GM18498 (cell line): ENCODE results near the gene YPEL1.
"Not testable (repeated sequence)": the region's sequence is repeated elsewhere in the genome, so short reads cannot be mapped to it uniquely, and the experiment has no call there.

ENCODE experiments used
- ATAC-seq: cut with Tn5 transposase; IDR thresholded peaks from one replicate; pipeline ENCODE4 v1.9.1; 2021; ENCODE audit warnings: mild to moderate bottlenecking, moderate library complexity; ENCODE audit not compliant: unreplicated experiment

Gene YPEL1

DNA sequence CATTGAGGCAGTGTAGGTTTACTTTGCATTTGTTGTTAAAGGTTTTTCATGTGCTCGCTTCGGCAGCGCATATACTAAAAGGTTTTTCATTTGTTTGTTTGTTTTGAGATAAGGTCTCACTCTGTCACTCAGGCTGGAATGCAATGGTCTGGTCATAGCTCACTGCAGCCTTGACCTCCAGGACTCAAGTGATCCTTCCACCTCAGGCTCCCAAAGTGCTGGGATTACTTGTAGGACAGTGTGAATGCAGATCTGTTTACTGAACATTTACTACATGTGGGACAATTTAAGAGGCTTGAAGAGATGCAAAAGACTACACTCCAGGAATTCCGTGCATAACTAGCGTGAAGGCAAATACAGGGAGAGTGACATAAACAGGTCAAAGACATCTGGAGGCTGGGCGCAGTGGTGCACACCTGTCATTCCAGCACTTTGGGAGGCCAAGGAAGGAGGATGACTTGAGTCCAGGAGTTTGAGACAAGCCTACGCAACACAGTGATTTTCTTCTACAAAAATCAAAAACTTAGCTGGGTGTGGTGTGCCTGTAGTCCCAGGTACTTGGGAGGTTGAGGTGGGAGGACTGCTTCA is 34.1 kb downstream of the YPEL1 start:
- ATAC-seq, result no peak

DNA sequence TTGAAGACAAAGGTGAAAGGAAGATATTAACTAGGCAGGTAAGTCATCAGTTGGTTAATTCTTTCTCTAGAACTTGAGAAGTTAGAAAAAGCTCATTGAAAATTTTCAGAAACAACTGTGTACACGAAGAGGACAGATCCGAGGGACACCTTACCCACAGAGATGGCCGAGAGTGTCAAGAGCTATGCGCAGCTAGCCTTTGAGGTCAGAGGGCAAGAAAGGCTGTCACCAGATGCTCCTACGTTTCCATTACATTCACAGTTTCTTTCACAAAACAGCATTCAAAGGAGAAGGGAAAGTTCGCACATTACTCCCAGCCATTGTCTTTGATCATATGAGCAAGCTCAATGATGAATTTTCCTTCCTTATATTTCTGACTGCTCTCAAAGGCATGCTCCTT is 34.8 kb downstream of the YPEL1 start:
- no peak for ATAC-seq

- no peak for ATAC-seq
Observed at GRCh38 chr22:21699643-21700042, 36.0 kb downstream of the YPEL1 start.

GRCh38 chr22:21698430-21699329 is 36.9 kb downstream of the YPEL1 start:
- ATAC-seq, result no peak

DNA sequence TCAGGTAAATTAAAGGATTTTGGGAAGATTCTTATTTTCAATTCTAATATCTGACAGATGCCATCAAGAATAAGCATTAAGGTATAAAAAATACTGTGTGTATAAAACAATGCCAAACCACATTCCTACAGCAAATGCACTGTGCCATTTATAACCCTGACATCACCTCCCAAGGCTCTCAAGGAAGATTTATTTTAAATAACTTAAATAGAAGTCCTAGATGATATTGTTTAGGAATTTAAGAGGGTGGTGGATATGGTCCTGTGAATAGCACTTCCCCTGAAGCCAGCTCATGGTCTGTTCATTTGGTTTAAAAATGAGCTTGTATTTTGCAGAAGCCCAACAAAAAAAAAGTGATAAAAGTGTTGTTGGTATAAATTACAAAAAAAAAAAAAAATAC is 37.7 kb downstream of the YPEL1 start:
- no peak for ATAC-seq

DNA sequence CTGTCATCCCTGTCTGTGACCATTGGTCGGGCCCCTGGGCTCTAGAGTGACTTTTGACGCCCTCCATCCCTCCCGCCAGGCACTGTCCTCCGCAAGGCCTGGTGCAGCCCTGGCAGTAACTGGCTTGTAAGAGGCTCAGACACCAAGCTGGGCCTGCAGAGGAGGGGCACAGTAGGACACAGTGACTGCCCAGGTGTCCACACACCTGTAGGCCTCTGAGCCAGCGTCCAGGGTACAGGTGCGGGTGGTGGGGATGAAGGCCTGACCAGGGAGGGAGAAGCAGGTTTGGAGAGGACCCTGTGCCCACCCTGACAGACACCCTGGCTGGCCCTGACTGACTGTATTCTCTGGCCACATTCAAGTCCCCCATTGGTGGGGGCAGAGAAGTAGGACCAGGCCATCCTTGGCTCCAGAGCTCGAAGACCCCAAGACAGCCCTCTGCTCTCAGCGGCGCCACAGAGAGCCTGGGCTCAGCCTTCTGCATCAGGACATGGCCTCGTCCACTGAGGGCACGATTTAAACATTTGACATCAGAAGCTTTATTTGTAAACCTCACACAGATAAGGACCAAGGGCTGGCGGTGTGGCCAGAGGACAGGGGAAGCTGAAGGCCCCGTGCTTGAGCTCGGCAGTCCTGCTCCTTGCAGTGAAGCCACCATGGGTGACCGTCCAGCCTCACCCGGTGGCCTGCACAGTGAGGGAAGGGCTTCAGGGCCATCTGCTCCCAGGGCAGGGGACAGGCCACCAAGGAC is 38.4 kb downstream of the YPEL1 start:
- ATAC-seq, result no peak

DNA sequence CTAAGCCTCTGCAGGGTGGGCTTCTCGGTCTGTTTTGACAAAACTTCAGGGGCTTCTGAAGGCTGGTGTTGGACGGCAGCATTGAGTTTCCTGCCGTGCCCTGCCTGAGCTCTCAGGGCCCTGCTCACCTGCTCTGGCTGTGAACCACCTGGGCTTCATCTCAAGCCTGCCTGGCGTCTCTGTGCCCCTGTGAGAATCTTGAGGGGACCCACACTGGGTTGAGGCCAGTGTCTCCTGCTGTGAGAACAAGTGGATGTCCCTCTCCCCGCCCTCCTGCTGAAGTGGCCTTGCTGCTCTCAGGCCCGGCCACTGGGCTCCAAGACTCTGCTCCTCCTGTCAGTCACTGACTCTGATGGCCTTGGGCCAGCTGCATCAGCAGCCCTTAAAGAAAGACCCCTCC is 39.5 kb downstream of the YPEL1 start:
- no peak for ATAC-seq

GRCh38 chr22:21695430-21696085 is 40.0 kb downstream of the YPEL1 start:
- ATAC-seq, result no peak

GRCh38 chr22:21694795-21695429 is 40.7 kb downstream of the YPEL1 start:
- ATAC-seq, result no peak

DNA sequence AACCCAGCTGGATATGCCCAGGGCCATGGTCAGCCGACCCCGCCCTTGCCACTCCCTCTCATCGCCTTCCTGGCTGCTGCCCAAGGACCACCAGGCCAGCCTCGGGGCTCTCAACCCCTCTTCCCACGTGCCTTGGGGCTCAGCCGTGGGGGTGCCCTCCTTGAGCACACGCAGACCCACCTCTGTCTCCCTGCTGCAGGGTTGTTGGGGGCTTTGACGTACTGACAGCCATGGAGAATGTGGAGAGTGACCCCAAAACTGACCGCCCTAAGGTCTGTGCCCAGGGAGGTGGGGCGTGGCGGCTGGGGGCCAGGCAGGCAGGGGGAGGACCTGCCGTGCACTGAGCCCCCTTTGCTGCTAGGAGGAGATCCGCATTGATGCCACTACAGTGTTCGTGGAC is 41.2 kb downstream of the YPEL1 start:
- no peak for ATAC-seq

DNA sequence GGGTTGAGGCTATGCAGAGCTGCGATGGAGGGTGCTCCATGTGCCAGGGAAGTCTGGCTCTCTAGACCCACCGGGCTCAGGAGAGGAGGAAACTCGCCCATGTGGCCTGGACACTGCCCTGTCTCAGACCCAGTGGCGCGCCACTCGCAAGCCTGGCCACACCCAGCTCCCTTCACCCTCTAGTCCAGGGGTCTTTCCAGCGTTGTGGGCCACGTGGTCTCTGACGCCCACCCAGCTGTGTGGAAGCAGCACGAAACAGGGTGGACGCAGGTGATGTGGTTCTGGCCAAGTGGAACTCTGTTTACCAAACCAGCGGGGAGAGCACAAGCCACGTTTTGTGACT is 41.6 kb downstream of the YPEL1 start:
- ATAC-seq, result no peak

DNA sequence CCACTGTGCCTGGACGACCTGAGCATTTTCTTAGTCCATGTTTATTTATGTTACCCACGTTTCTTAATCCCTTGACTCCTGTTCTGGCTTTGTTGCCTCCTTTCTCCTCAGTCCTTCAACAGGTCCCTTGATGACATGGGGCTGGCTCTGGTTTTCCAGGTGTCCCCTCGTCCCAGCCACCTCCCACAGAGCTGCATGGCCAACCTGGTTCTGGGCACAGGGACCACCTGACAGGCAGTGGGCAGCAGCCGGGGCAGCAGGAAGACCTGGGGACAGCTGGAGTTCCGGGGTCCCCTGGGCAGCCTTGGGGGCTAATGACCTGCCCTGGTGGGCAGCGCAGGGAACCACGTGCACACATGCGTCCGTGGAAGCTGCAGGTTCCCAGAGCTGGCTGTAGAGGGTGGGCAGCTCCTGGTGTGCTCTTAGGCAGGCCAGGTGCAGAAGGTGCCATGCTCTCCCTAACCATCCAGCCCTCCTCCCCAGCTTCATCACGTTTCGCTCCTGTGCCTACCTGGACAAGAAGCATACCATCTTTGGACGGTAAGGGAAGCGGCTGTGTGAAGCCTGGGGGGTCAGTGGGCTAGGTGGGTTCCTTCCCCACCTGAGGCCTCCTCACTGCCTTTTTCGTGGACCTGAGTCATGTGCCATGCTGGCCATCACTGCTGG is 42.1 kb downstream of the YPEL1 start:
- no peak for ATAC-seq

GRCh38 chr22:21692856-21693255 is 42.7 kb downstream of the YPEL1 start:
- not testable (repeated sequence) for ATAC-seq

DNA sequence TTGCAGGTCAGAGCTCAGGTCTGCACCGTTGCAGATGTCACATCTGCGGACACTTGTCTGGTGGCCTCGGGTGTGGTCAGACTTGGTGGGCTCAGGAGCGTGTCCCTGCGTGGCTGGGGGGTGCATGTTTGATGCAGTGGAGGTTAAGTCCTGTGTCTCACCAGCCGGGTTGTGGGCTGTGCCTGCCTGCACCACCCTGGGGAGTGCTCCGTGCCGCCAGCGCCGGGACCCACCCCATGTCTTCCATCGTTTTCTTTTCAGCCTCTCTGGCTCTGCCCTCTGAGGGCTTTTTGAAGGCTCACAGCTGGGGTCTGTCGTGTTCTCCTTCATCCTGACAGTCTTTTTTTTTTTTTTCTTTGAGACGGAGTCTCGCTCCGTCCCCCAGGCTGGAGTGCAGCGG is 43.8 kb downstream of the YPEL1 start:
- ATAC-seq, result no peak

DNA sequence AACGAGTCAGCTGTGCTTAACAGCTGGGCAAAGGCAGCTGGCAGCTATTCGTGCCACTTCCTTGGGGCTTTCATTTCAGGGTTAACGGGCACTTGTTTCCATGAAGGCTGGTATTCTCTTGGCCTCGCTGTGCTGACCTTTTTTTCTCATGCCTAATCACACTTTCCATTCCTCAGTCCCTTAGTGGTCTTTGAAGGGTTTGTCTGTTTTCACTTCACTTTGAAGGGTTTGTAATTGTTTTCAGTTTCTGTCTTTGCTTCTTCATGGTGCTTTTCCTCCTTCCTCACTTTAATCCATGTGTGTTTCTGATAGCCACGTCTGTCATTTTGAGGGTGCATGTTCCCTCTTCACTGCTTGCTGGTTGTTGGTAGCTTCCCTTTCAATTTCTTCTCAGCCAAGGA is 45.2 kb downstream of the YPEL1 start:
- ATAC-seq, result no peak

DNA sequence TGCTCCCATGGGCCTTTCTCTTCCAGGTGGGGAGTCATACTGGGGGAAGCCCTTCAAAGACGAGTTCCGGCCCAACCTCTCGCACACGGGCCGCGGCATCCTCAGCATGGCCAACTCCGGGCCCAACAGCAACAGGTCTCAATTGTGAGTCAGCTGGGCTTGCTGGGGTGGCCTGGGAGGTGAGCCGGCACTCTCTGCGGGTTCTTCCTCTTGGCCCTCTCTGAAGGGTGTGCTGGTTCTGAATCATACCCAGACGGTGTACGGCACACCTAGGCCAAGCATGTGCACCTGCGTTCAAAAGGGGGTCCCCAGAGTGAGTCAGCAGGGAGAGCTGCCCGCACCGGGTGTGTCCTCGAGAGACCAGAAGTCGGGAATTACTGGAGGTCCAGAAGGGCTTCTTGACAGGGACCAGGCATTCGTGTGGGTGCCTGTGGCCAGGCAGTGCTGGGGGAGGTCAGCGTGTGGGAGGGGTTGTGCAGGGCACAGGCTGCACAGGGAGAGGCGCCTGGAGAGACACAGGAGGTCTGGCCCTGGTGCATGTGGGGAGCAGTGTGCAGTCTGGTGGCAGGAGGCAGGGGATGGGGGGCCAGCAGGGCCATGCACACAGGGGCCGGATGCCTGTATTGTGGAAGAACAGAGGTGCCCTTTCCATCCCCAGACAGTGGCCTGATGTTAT is 46.8 kb downstream of the YPEL1 start:
- no peak for ATAC-seq

- no peak for ATAC-seq
Observed at GRCh38 chr22:21688341-21688705, 47.3 kb downstream of the YPEL1 start.

DNA sequence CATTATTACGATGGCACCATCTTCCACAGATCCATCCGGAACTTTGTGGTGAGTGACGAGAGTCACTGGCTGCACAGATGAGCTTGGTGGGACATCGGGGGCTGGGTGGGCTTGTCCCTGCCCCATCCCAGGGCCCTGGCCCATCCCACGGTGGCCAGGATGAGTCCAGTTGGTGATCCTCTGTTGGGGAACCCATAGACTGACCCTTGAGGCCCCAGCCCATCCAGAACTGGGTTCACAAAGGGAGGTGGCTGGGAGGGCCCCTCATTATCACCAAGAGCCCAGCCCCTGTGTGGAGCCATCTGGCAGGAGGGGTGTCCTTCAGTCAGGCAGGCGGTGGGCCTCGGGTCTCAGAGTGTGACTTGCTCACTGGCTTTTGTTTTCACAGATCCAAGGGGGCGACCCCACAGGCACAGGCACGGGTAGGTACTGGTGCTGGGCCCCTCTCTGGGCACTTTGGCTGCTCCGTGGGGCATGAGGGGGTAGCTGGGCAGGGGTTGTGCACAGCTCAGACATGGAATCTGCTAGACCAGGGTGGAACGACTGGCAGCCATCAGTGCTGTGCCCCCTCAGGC is 47.8 kb downstream of the YPEL1 start:
- ATAC-seq, result no peak

- ATAC-seq, result no peak
Observed at GRCh38 chr22:21686634-21687393, 48.8 kb downstream of the YPEL1 start.
